ENCODE results near the gene ZDHHC8.

GRCh38 chr22:20147237-20147988 is 15.8 kb downstream of the ZDHHC8 start:
- TF ChIP-seq CTCF (IDR thresholded peaks at IDR 0.05; ENCODE audit: low read length) (no peak), EZH2 (IDR thresholded peaks at IDR 0.05; ENCODE audit: borderline replicate concordance, low read length) (no peak)
